Lung (tissue), 12 donors: ENCODE results near the gene MAGI2. TPM values are rescaled to one million over a fixed set of nuclear protein-coding genes. Genes with fewer than 3 reads are reported as not detected.

ENCODE experiments used
- ATAC-seq: fragments of 200-7000 bp; cut with Tn5 transposase; one replicate; pipeline ENCODE4 v1.9.1; 2020; ENCODE audit warnings: moderate number of reproducible peaks; ENCODE audit not compliant: insufficient read depth, low FRiP score
- DNase-seq, 3 donors: peaks; one replicate each; pipeline ENCODE4 v3.0.0-alpha.2; 2013 to 2017
- H3K27ac ChIP-seq, 2 donors: one replicate each; pipeline ENCODE4 v1.5.1; 2013; ENCODE audit warnings: mild to moderate bottlenecking in 2 of 2, moderate library complexity in 2 of 2, control low read depth in 1 of 2, inconsistent platforms in 1 of 2, low read depth in 1 of 2, low read length in 1 of 2
- H3K27me3 ChIP-seq, 3 donors: one replicate each; pipeline ENCODE4 v1.5.1; 2013; ENCODE audit warnings: low read length in 2 of 3; ENCODE audit not compliant: control insufficient read depth in 3 of 3, insufficient read depth in 3 of 3
- H3K36me3 ChIP-seq, 4 donors: one replicate each; pipeline ENCODE4 v1.5.1; 2013; ENCODE audit warnings: low read length in 4 of 4, mild to moderate bottlenecking in 1 of 4, moderate library complexity in 1 of 4; ENCODE audit not compliant: control insufficient read depth in 4 of 4, insufficient read depth in 4 of 4
- H3K4me1 ChIP-seq, 5 donors: one replicate each; pipeline ENCODE4 v1.5.1; 2013; ENCODE audit warnings: low read length in 5 of 5, mild to moderate bottlenecking in 2 of 5, moderate library complexity in 1 of 5; ENCODE audit not compliant: control insufficient read depth in 5 of 5, insufficient read depth in 5 of 5
- H3K4me3 ChIP-seq: one replicate; pipeline ENCODE4 v1.5.1; 2013; ENCODE audit warnings: mild to moderate bottlenecking, control low read depth, moderate library complexity
- H3K9ac ChIP-seq, 2 donors: one replicate each; pipeline ENCODE4 v1.5.1; 2013; ENCODE audit warnings: low read length in 2 of 2, control low read depth in 1 of 2; ENCODE audit not compliant: insufficient read depth in 1 of 2
- H3K9me3 ChIP-seq, 4 donors: one replicate each; pipeline ENCODE4 v1.5.1; 2013; ENCODE audit warnings: low read length in 3 of 4, mild to moderate bottlenecking in 1 of 4, moderate library complexity in 1 of 4; ENCODE audit not compliant: control insufficient read depth in 4 of 4, insufficient read depth in 3 of 4
- CTCF ChIP-seq: IDR thresholded peaks from 2 replicates; pipeline ENCODE4 v1.5.1; 2012; ENCODE audit warnings: mild to moderate bottlenecking; ENCODE audit errors: control extremely low read depth, extremely low read depth
- WGBS, 2 donors: extraction: QIAGEN DNeasy Blood & Tissue Kit; methylation state at CpG; one replicate each; pipeline ENCODE4 v1.1.7; 2013; 5-methylcytosine and 5-hydroxymethylcytosine counted together
- polyA plus RNA-seq, 2 donors: library from polyadenylated mRNA; stranded (reverse); fragments of 200-250 nt; gene quantifications; one replicate each; pipeline ENCODE4 v1.2.1, GENCODE V29; 2013
- total RNA-seq, 2 donors: library from RNA; depleted of rRNA in 1 of 2; stranded (reverse); fragments of >200 nt in 1 of 2; gene quantifications; one replicate each; pipeline ENCODE4 v1.2.1, GENCODE V29; 2014 to 2021
- donor health status: control.
- donor health status: control.
- donor health status: Bipolar disorder and iron deficiency.
- donor health status: healthy.
- donor health status: DM: yes; HTN: yes; CAD: no.

The MAGI2 gene
- total and polyA plus RNA-seq, 4 donors: 0.94 to 18.0 (median 5.3) TPM

GRCh38 chr7:78770422-78771410 lies 682.8 kb downstream of the MAGI2 start:
- H3K27me3 ChIP-seq: no peaks in the 10 kb centered on the region
- no peaks in the 10 kb centered on the region for H3K9me3 ChIP-seq
- ATAC-seq: no peak
- H3K4me1 ChIP-seq: peaks cover 0 to 16% (median 7%) of the 10 kb centered on the region in 5 donors
- H3K9ac ChIP-seq: peak overlapping the region in 1 of 2 donors; percentile 57
- 3 to 6% methylated on average over 16 of the region's 16 CpGs for WGBS, 2 donors
- peak in 2 of 3 donors; percentile 46 to 60 for DNase-seq
- no peak overlapping the region for H3K27ac ChIP-seq
- H3K36me3 ChIP-seq: no peaks in the 10 kb centered on the region
- H3K4me3 ChIP-seq: no peak overlapping the region
- no peak for TF ChIP-seq CTCF

GRCh38 chr7:78769481-78770101 lies 683.9 kb downstream of the MAGI2 start:
- WGBS, 2 donors: 6 to 8% methylated on average over 12 of the region's 12 CpGs
- Histone ChIP-seq H3K9ac (peak overlapping the region in 1 of 2 donors; percentile 30), H3K9me3 (no peaks in the 10 kb centered on the region), H3K4me3 (no peak overlapping the region), H3K27ac (no peak overlapping the region), H3K4me1 (peaks cover 0 to 16% (median 8%) of the 10 kb centered on the region in 5 donors), H3K36me3 (no peaks in the 10 kb centered on the region), H3K27me3 (no peaks in the 10 kb centered on the region)
- DNase-seq (peak in 2 of 3 donors; percentile 29 to 31), ATAC-seq (no peak)
- no peak for TF ChIP-seq CTCF

GRCh38 chr7:78768859-78769258 lies 684.6 kb downstream of the MAGI2 start:
- Histone ChIP-seq H3K27ac (no peak overlapping the region), H3K4me1 (peaks cover 0 to 16% (median 8%) of the 10 kb centered on the region in 5 donors), H3K9me3 (no peaks in the 10 kb centered on the region), H3K4me3 (no peak overlapping the region), H3K27me3 (no peaks in the 10 kb centered on the region), H3K9ac (no peak overlapping the region), H3K36me3 (no peaks in the 10 kb centered on the region)
- no peak for TF ChIP-seq CTCF
- WGBS, 2 donors: 38 to 44% methylated on average over 6 of the region's 6 CpGs
- no peak for ATAC-seq
- DNase-seq: no peak
